ENCODE results near the gene SOD3. TPM values are rescaled to one million over a fixed set of nuclear protein-coding genes. Genes with fewer than 3 reads are reported as not detected.

Gene SOD3, protein sequence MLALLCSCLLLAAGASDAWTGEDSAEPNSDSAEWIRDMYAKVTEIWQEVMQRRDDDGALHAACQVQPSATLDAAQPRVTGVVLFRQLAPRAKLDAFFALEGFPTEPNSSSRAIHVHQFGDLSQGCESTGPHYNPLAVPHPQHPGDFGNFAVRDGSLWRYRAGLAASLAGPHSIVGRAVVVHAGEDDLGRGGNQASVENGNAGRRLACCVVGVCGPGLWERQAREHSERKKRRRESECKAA
- total RNA-seq (2021; fragmentation: NEBNext Ultra II Directional; extraction: Animal tissue kit (Norgen Biotek cat#: 25700)) (4.9 and 5.5 TPM in 2 replicates), polyA plus RNA-seq (2011; rRNA removed) (4.9 and 10.4 TPM in 2 replicates), polyA minus RNA-seq (2011; rRNA and poly(A)+ RNA removed) (0.78 and 1.5 TPM in 2 replicates)
- 3.9 TPM for polyA plus RNA-seq (2011; cell fraction: cytosol; rRNA removed)
- polyA plus RNA-seq (2011; cell fraction: nucleus; rRNA removed), result 5.6 TPM
- polyA plus RNA-seq (2012, experiment 1 of 2), result 6.3 to 13.6 TPM (median 10.4 TPM) in 4 replicates
- 6.9 TPM for polyA plus RNA-seq (2012, experiment 2 of 2)
- polyA plus RNA-seq (2013, experiment 1 of 2), result 14.2 TPM
- 15.8 TPM for polyA plus RNA-seq (2013, experiment 2 of 2)
- 4.7 TPM for polyA minus RNA-seq (2011; cell fraction: cytosol; rRNA and poly(A)+ RNA removed)
- 3.3 TPM for polyA minus RNA-seq (2011; cell fraction: nucleus; rRNA and poly(A)+ RNA removed)
- long read RNA-seq, experiment 1, transcript SOD3-201 (2 exons, 1,526 nt), result major isoform, 6 of 23 reads
- long read RNA-seq, experiment 1, partial matches to known transcripts, result 17 of 23 reads
- long read RNA-seq, experiment 1, other reads (novel, unspliced or antisense), result 0 of 23 reads
- long read RNA-seq, experiment 2, result 0 reads

- Histone ChIP-seq H3K18ac (ENCODE audit: extremely low read depth, low read length) (peak within 1 kb of the TSS; percentile 79; the same call in 1 of the 2 replicates), H2BK12ac (ENCODE audit: low read depth, low read length) (peak within 1 kb of the TSS; percentile 76), H3K4me3 (ENCODE audit: extremely low read depth in 1 of 4, insufficient read depth in 2 of 4, low read depth in 3 of 4, low read length in 4 of 4) (peak within 1 kb of the TSS; percentile 0 to 57 (median 34); a peak in 5 of 8 replicates), H2BK20ac (ENCODE audit: low read length) (0 out of 2 replicates have a peak within 1 kb of the TSS, but pooled peaks have one; percentile 43), H3K79me2 (ENCODE audit: control insufficient read depth in 1 of 2, insufficient read depth in 2 of 2, low read length in 2 of 2) (no peaks in the 10 kb centered on the region), H3K79me1 (ENCODE audit: low read depth, low read length) (no peaks in the 10 kb centered on the region), H4K20me1 (replicated peaks in 1 of 2; ENCODE audit: control insufficient read depth in 1 of 2, insufficient read depth in 2 of 2, low read length in 2 of 2) (no peaks in the 10 kb centered on the region), H4K5ac (ENCODE audit: insufficient read length, low read depth, low read length) (no peak within 1 kb of the TSS), H2AFZ (ENCODE audit: low read length) (peak within 1 kb of the TSS; percentile 95), H3K23ac (ENCODE audit: insufficient read length) (no peak within 1 kb of the TSS), H2AK5ac (ENCODE audit: low read depth, low read length) (no peak within 1 kb of the TSS), H4K8ac (ENCODE audit: extremely low read depth, insufficient read depth, low read length) (no peak within 1 kb of the TSS), H3K9ac (replicated peaks in 1 of 4; ENCODE audit: extremely low read depth in 1 of 4, low read depth in 3 of 4, low read length in 3 of 4) (no peak within 1 kb of the TSS), H3K9me3 (ENCODE audit: insufficient read depth in 2 of 2, low read depth in 1 of 2, low read length in 1 of 2) (peaks cover 0 to 6% of the 10 kb centered on the region in 2 experiments; a peak in 1 of 4 replicates), H3K56ac (replicated peaks; ENCODE audit: insufficient read length, low read depth, low read length) (no peak within 1 kb of the TSS), H2BK5ac (ENCODE audit: low read depth, low read length) (peak within 1 kb of the TSS; percentile 7; the same call in 1 of the 2 replicates), H3K27me3 (replicated peaks in 1 of 4; ENCODE audit: control insufficient read depth in 3 of 4, extremely low read depth in 1 of 4, insufficient read depth in 3 of 4, low read length in 3 of 4) (peaks cover 12 to 29% (median 25%) of the 10 kb centered on the region in 4 experiments), H3K36me3 (ENCODE audit: control insufficient read depth in 2 of 4, insufficient read depth in 4 of 4, low read length in 3 of 4) (peaks cover 0 to 6% (median 0%) of the 10 kb centered on the region in 4 experiments; a peak in 1 of 8 replicates), H2BK15ac (ENCODE audit: low read length) (no peak within 1 kb of the TSS; the same call in none of the 2 replicates), H3K4me1 (replicated peaks in 1 of 4; ENCODE audit: control insufficient read depth in 3 of 4, insufficient read depth in 4 of 4, low read length in 3 of 4) (peaks cover 1 to 18% (median 8%) of the 10 kb centered on the region in 4 experiments; a peak in 6 of 7 replicates), H3K14ac (ENCODE audit: insufficient read length) (no peak within 1 kb of the TSS), H3K23me2 (ENCODE audit: low read depth, low read length) (peaks cover 9% of the 10 kb centered on the region; the same call in 1 of the 2 replicates), H2BK120ac (replicated peaks; ENCODE audit: low read depth, low read length) (no peak within 1 kb of the TSS), H4K91ac (replicated peaks; ENCODE audit: insufficient read length, low read length) (no peak within 1 kb of the TSS), H3K27ac (ENCODE audit: low read depth, low read length) (no peak within 1 kb of the TSS), H3K4ac (replicated peaks; ENCODE audit: insufficient read length, low read depth, low read length) (no peak within 1 kb of the TSS), H3K4me2 (ENCODE audit: insufficient read depth in 1 of 2, low read depth in 2 of 2, low read length in 2 of 2) (peak within 1 kb of the TSS; percentile 56 to 73)
- DNase-seq (ENCODE audit: low read depth in 1 of 2, low spot score in 2 of 2), result peak; percentile 53 to 74
- WGBS, 2 experiments (ENCODE audit: extremely low coverage in 1 of 2, insufficient coverage in 1 of 2, insufficient read length in 1 of 2, insufficient replicate concordance in 2 of 2, low coverage in 1 of 2, low lambda C conversion rate in 2 of 2, missing lambda C conversion rate in 1 of 2), result 31% methylated on average over 21 of the region's 21 CpGs; no CpG with 5 or more reads in 1 of the 2 experiments
- TF ChIP-seq ASH2L (IDR thresholded peaks at IDR 0.05; ENCODE audit: low read length) (peak; percentile 71), CHD2 (IDR thresholded peaks at IDR 0.05; ENCODE audit: low read length) (0 out of 2 replicates have a peak, but pooled peaks have one; percentile 33), TEAD4 (IDR thresholded peaks at IDR 0.05; ENCODE audit: low read depth, low read length) (0 out of 2 replicates have a peak, but pooled peaks have one; percentile 3), ZNF274 (IDR thresholded peaks at IDR 0.05; ENCODE audit: borderline replicate concordance, extremely low read depth, low read length) (no peak), RBBP5 (IDR thresholded peaks at IDR 0.05; ENCODE audit: borderline replicate concordance, low read depth, low read length) (peak; percentile 74; the same call in 1 of the 2 replicates), MAX (IDR thresholded peaks at IDR 0.05) (0 out of 2 replicates have a peak, but pooled peaks have one; percentile 31), YY1 (IDR thresholded peaks at IDR 0.05; ENCODE audit: low read depth, low read length) (no peak)
- ChIA-PET POLR2A (ENCODE audit: partially characterized antibody) (interaction anchor here (1.0 to 1.3 kb wide), 3 partner anchors 114 to 225 kb away, joined by 3 read pairs; no protein-coding TSS in a partner anchor), CTCF (ENCODE audit: partially characterized antibody) (interaction anchor here (0.7 to 4.5 kb wide), 19 partner anchors 13 to 518 kb away, joined by 3 to 29 read pairs (median 3); partner anchors contain the start of gene ZCCHC4)
- peak; percentile 62 for FAIRE-seq
Observed at GRCh38 chr4:24794916-24795665, at the start of gene SOD3. SOD3 (plus strand) TSS chr4:24795573; CDS start chr4:24799522, 3,949 bp downstream.
